ENCODE data around the gene L3MBTL3.

DNA sequence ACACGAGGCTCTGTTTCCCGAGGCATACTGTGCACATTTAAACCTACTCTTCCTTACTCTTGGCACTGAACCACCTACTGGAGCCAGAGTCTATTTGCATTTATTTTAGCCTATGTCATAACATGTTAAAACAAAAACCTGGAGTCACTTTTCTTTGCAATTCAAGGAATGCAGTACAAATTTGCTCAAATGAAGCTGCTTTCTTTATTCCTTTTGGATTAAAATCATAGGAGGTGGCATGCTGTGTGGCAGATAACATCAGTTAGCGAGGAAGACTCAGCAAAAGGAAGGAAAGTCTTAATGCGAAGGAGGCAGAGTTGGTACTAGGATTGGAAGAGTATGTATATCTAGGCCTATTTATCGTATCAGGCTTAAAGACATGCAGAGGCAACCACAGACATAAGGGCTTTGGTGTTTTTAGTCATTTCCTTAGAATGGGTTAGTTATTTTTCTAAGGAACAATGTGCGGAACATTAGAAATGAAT lies 111.4 kb downstream of the L3MBTL3 start:
- TF ChIP-seq POLR2A (IDR thresholded peaks at IDR 0.05; ENCODE audit: low read length) = no peak
- TF ChIP-seq GATA1 (IDR thresholded peaks at IDR 0.05; ENCODE audit: low read depth, low read length) = no peak
